ENCODE data around the gene KLF6.
"Not testable (repeated sequence)": the region's sequence is repeated elsewhere in the genome, so short reads cannot be mapped to it uniquely, and the experiment has no call there.

KLF6 gene

GRCh38 chr10:3748484-3748883 is 36.5 kb downstream of the KLF6 start:
- DNase-seq = peak in 1 of 42 donors; percentile 40
- intact Hi-C loops (cut with DNase I) = no loop called here

GRCh38 chr10:3747984-3748383 is 37.0 kb downstream of the KLF6 start:
- DNase-seq = peak in 1 of 42 donors; percentile 24
- intact Hi-C loops (cut with DNase I) = no loop called here

GRCh38 chr10:3747248-3747960 is 37.6 kb downstream of the KLF6 start:
- peak in 1 of 42 donors; percentile 34 for DNase-seq

GRCh38 chr10:3746634-3747033 is 38.4 kb downstream of the KLF6 start:
- intact Hi-C loops (cut with DNase I) = no loop called here
- peak in 1 of 42 donors; percentile 18 for DNase-seq

More at GRCh38 chr10:3747248-3747960, 37.6 kb downstream of the KLF6 start:
- intact Hi-C loops (cut with DNase I) = no loop called here

GRCh38 chr10:3745521-3745920 is 39.5 kb downstream of the KLF6 start:
- intact Hi-C loops (cut with DNase I) = no loop called here

GRCh38 chr10:3741688-3742461 is 43.1 kb downstream of the KLF6 start:
- peak in 2 of 42 donors; percentile 18 to 19 for DNase-seq
- intact Hi-C loops (cut with DNase I) = no loop called here

More at GRCh38 chr10:3745521-3745920, 39.5 kb downstream of the KLF6 start:
- peak in 1 of 42 donors; percentile 28 for DNase-seq

GRCh38 chr10:3740157-3740871 is 44.7 kb downstream of the KLF6 start:
- intact Hi-C loops (cut with DNase I) = no loop called here

GRCh38 chr10:3738855-3739350 is 46.1 kb downstream of the KLF6 start:
- no peak for DNase-seq
- intact Hi-C loops (cut with DNase I) = no loop called here

More at GRCh38 chr10:3740157-3740871, 44.7 kb downstream of the KLF6 start:
- peak in 1 of 42 donors; percentile 25 for DNase-seq

- intact Hi-C loops (cut with DNase I) = no loop called here
- DNase-seq = no peak
Measured at GRCh38 chr10:3737864-3738263, 47.1 kb downstream of the KLF6 start.

GRCh38 chr10:3735175-3735574 is 49.8 kb downstream of the KLF6 start:
- intact Hi-C loops (cut with DNase I) = no loop called here
- DNase-seq = no peak

- peak in 1 of 42 donors; percentile 13 for DNase-seq
- intact Hi-C loops (cut with DNase I) = no loop called here
Measured at GRCh38 chr10:3734111-3734510, 50.9 kb downstream of the KLF6 start.

- intact Hi-C loops (cut with DNase I); DNase-seq: not testable (repeated sequence)
Measured at GRCh38 chr10:3732183-3732582, 52.8 kb downstream of the KLF6 start.

- intact Hi-C loops (cut with DNase I) = no loop called here
- no peak for DNase-seq
Measured at GRCh38 chr10:3729397-3729976, 55.5 kb downstream of the KLF6 start.

GRCh38 chr10:3728563-3728962 is 56.4 kb downstream of the KLF6 start:
- DNase-seq = no peak

GRCh38 chr10:3727268-3727667 is 57.7 kb downstream of the KLF6 start:
- intact Hi-C loops (cut with DNase I) = no loop called here
- no peak for DNase-seq

More at GRCh38 chr10:3728563-3728962, 56.4 kb downstream of the KLF6 start:
- intact Hi-C loops (cut with DNase I) = no loop called here
